GM21447 (cell line): Measurements from ENCODE around the gene MFAP1.
"Not testable (repeated sequence)": the region's sequence is repeated elsewhere in the genome, so short reads cannot be mapped to it uniquely, and the experiment has no call there.

Experiments used
- ATAC-seq: cut with Tn5 transposase; IDR thresholded peaks from one replicate; pipeline ENCODE4 v1.9.1; 2021; ENCODE audit not compliant: unreplicated experiment

MFAP1 gene

GRCh38 chr15:43824302-43825246 lies at the start of gene MFAP1:
TSS of gene MFAP1 (minus strand) at chr15:43824690. CDS start at chr15:43824569, 121 bp downstream.
- peak; percentile 71 for ATAC-seq

- ATAC-seq: no peak
Observed at GRCh38 chr15:43873651-43874050, 49.2 kb upstream of the MFAP1 start.

- no peak for ATAC-seq
Observed at GRCh38 chr15:43872416-43873020, 48.0 kb upstream of the MFAP1 start.

- no peak for ATAC-seq
Observed at GRCh38 chr15:43871835-43872234, 47.3 kb upstream of the MFAP1 start.

GRCh38 chr15:43868406-43868805 lies 43.9 kb upstream of the MFAP1 start:
- ATAC-seq: no peak

GRCh38 chr15:43867096-43867495 lies 42.6 kb upstream of the MFAP1 start:
- no peak for ATAC-seq

- not testable (repeated sequence) for ATAC-seq
Observed at GRCh38 chr15:43866636-43867035, 42.1 kb upstream of the MFAP1 start.

- no peak for ATAC-seq
Observed at GRCh38 chr15:43859546-43859945, 35.1 kb upstream of the MFAP1 start.

- ATAC-seq: no peak
Observed at GRCh38 chr15:43854801-43855200, 30.3 kb upstream of the MFAP1 start.

GRCh38 chr15:43852607-43853006 lies 28.1 kb upstream of the MFAP1 start:
- ATAC-seq: no peak

- no peak for ATAC-seq
Observed at GRCh38 chr15:43851251-43851650, 26.8 kb upstream of the MFAP1 start.

GRCh38 chr15:43845421-43845820 lies 20.9 kb upstream of the MFAP1 start:
- ATAC-seq: no peak

- not testable (repeated sequence) for ATAC-seq
Observed at GRCh38 chr15:43832485-43832884, 8.0 kb upstream of the MFAP1 start.

GRCh38 chr15:43831519-43832052 lies 7.1 kb upstream of the MFAP1 start:
- not testable (repeated sequence) for ATAC-seq

- not testable (repeated sequence) for ATAC-seq
Observed at GRCh38 chr15:43830691-43831275, 6.3 kb upstream of the MFAP1 start.

- ATAC-seq: not testable (repeated sequence)
Observed at GRCh38 chr15:43829951-43830540, 5.6 kb upstream of the MFAP1 start.

- no peak for ATAC-seq
Observed at GRCh38 chr15:43828061-43828657, 3.7 kb upstream of the MFAP1 start.

GRCh38 chr15:43826508-43827341 lies 2.2 kb upstream of the MFAP1 start, which contains the start of gene WDR76:
TSS of gene WDR76 (plus strand) at chr15:43827002. CDS start at chr15:43827033, 31 bp downstream.
- ATAC-seq: peak; percentile 60

- no peak for ATAC-seq
Observed at GRCh38 chr15:43826029-43826507, 1.6 kb upstream of the MFAP1 start.

GRCh38 chr15:43825305-43825704 lies 815 bp upstream of the MFAP1 start:
- not testable (repeated sequence) for ATAC-seq
